Fibroblast of mammary gland (primary cell): ENCODE measurements around the gene GPX2.

Source experiments
- DNase-seq: peaks from one replicate; pipeline ENCODE4 v3.0.0-alpha.2; 2010; ENCODE audit warnings: low read depth
- H3K4me3 ChIP-seq: 2 replicates; pipeline ENCODE4 v1.5.1; 2011; ENCODE audit warnings: low read depth, mild to moderate bottlenecking, low read length, moderate library complexity; ENCODE audit not compliant: control insufficient read depth
- CTCF ChIP-seq: conservative IDR thresholded peaks from 2 replicates; pipeline ENCODE4 v1.5.1; 2011; ENCODE audit warnings: low read depth, low read length, inconsistent platforms; ENCODE audit not compliant: control insufficient read depth, insufficient read depth

The GPX2 gene

GRCh38 chr14:64963611-64964010 is 21.1 kb upstream of the GPX2 start:
- no peak for DNase-seq
- no peak for TF ChIP-seq CTCF
- no peak overlapping the region for H3K4me3 ChIP-seq

GRCh38 chr14:64960762-64961276 is 18.3 kb upstream of the GPX2 start:
- no peak for TF ChIP-seq CTCF
- no peak for DNase-seq
- H3K4me3 ChIP-seq = no peak overlapping the region

GRCh38 chr14:64958743-64959142 is 16.2 kb upstream of the GPX2 start:
- TF ChIP-seq CTCF = no peak
- no peak overlapping the region for H3K4me3 ChIP-seq
- DNase-seq = no peak

GRCh38 chr14:64958201-64958600 is 15.7 kb upstream of the GPX2 start:
- no peak overlapping the region for H3K4me3 ChIP-seq
- TF ChIP-seq CTCF = no peak

GRCh38 chr14:64956697-64957406 is 14.3 kb upstream of the GPX2 start:
- H3K4me3 ChIP-seq = no peak overlapping the region
- no peak for DNase-seq
- no peak for TF ChIP-seq CTCF

More at GRCh38 chr14:64958201-64958600, 15.7 kb upstream of the GPX2 start:
- no peak for DNase-seq

GRCh38 chr14:64955297-64955696 is 12.8 kb upstream of the GPX2 start:
- DNase-seq = no peak
- H3K4me3 ChIP-seq = no peak overlapping the region
- TF ChIP-seq CTCF = no peak
